Stomach smooth muscle (tissue), 2 donors: ENCODE data around the gene USP48.
"Not testable (repeated sequence)": the region's sequence is repeated elsewhere in the genome, so short reads cannot be mapped to it uniquely, and the experiment has no call there.

Experiments used
- H3K27ac ChIP-seq: one replicate; pipeline ENCODE4 v1.7.0; 2013; ENCODE audit warnings: mild to moderate bottlenecking, low read length, inconsistent platforms
- H3K27me3 ChIP-seq, 2 donors: one replicate each; pipeline ENCODE4 v1.7.0; 2013; ENCODE audit warnings: low read length in 2 of 2; ENCODE audit not compliant: insufficient read depth in 2 of 2, control insufficient read depth in 1 of 2
- H3K36me3 ChIP-seq, 2 donors: one replicate each; pipeline ENCODE4 v1.7.0; 2013; ENCODE audit warnings: low read length in 2 of 2; ENCODE audit not compliant: control insufficient read depth in 2 of 2, insufficient read depth in 2 of 2
- H3K4me1 ChIP-seq: one replicate; pipeline ENCODE4 v1.7.0; 2013; ENCODE audit warnings: low read length; ENCODE audit not compliant: control insufficient read depth, insufficient read depth
- H3K4me3 ChIP-seq, 2 donors: one replicate each; pipeline ENCODE4 v1.7.0; 2013; ENCODE audit warnings: low read length in 2 of 2
- H3K9ac ChIP-seq, 2 donors: one replicate each; pipeline ENCODE4 v1.7.0; 2013; ENCODE audit warnings: low read length in 2 of 2, mild to moderate bottlenecking in 1 of 2
- H3K9me3 ChIP-seq, 2 donors: one replicate each; pipeline ENCODE4 v1.7.0; 2013; ENCODE audit warnings: low read length in 2 of 2; ENCODE audit not compliant: control insufficient read depth in 2 of 2
- donor health status: healthy.
- donor health status: Pancreatic carcinoma.

USP48 gene

DNA sequence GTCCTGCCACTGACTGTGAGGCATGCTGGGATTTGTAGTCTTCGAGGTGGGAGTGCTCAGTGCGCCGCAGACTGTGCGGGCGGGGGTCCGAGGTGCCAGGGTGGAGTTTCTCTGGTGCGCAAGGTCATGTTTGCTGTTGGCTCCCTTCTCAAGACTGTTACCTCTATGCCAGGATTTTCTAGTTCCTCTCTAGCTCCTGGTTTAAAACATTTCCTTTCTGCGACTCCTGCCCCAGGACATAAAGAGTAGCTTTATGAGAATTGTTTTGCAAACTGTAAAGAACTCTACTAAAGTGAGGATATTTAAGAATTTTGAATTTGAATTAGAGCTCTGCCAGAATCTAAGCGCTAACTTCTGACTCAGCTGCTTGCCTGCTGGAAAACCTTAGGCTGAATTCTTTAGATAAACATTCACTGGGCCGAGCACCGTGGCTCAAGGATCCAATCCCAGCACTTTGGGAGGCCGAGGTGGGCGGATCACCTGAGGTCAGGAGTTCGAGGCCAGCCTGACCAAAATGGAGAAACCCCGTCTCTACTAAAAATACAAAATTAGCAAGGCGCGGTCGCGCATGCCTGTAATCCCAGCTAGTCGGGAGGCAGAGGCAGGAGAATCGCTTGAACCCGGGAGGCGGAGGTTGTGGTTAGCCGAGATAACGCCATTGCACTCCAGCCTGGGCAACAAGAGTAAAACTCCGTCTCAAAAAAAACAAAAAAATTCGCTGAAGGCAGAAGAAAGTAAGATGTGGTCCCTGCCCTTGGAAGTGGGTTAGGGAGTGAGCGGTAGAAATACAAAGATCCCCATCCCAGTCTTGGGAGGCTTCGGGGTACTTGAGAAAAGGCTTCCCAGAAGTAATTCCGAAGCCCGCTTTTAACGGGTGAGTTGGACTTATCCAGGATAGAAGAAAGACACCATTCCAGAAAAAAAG lies 992 bp upstream of the USP48 start:
- Histone ChIP-seq H3K27me3 (no peaks in the 10 kb centered on the region), H3K4me3 (peak overlapping the region; percentile 94 to 95), H3K9ac (peak overlapping the region; percentile 99 to 100), H3K9me3 (no peaks in the 10 kb centered on the region), H3K36me3 (no peaks in the 10 kb centered on the region), H3K4me1 (peaks cover 15% of the 10 kb centered on the region), H3K27ac (peak overlapping the region; percentile 100)

DNA sequence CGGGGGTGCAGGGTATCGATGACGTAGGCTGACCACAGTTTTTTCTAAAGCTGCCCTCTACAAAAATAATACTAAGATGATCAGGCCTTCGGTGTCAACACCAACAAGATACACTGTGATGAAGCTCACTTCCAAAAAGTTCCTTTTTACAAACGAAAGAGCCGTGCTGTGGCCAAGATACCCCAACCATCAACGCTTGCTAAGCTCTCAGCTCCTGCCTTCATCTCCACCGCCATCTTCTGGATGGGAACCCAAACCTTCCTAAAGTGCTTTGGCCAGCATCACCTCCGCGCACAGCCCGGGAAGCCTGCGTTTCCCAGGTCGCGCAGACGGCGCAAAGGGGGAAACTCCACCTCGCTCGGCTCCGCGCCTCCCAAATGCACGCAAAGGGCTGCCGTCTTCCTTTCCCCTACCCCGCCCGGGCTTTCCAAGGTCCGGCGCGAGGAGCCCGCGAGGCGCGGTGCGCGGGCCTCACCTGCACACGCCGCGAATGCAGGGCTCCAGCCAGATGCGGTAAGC lies 541 bp downstream of the USP48 start:
- H3K27me3 ChIP-seq = no peaks in the 10 kb centered on the region
- peaks cover 15% of the 10 kb centered on the region for H3K4me1 ChIP-seq
- peak overlapping the region; percentile 84 to 99 for H3K9ac ChIP-seq
- peak overlapping the region; percentile 94 to 95 for H3K4me3 ChIP-seq
- H3K9me3 ChIP-seq = no peaks in the 10 kb centered on the region
- no peaks in the 10 kb centered on the region for H3K36me3 ChIP-seq
- peak overlapping the region; percentile 100 for H3K27ac ChIP-seq

GRCh38 chr1:21781815-21782348 lies 1.1 kb downstream of the USP48 start:
- Histone ChIP-seq H3K4me1 (peaks cover 15% of the 10 kb centered on the region), H3K9ac (peak overlapping the region; percentile 84 to 99)

GRCh38 chr1:21779613-21780521 lies 3.1 kb downstream of the USP48 start:
- no peak overlapping the region for H3K27ac ChIP-seq
- H3K4me3 ChIP-seq = no peak overlapping the region

More at GRCh38 chr1:21781815-21782348, 1.1 kb downstream of the USP48 start:
- Histone ChIP-seq H3K4me3 (peak overlapping the region; percentile 94 to 95), H3K36me3 (no peaks in the 10 kb centered on the region), H3K27me3 (no peaks in the 10 kb centered on the region), H3K9me3 (no peaks in the 10 kb centered on the region), H3K27ac (peak overlapping the region; percentile 100)

DNA sequence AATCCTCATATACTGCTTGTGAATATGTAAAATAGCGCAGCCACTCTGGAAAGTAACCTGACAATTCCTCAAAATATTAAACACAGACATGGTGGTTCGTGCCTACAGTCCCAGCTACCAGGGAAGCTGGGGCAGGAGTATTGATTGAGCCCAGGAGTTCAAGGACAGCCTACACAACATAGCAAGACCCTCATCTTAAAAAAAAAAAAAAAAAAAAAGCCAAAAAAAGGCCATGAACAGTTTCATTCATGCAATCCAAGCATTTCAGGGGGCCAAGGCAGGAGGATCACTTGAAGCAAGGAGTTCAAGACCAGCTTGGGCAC lies 4.6 kb downstream of the USP48 start:
- no peak overlapping the region for H3K27ac ChIP-seq

More at GRCh38 chr1:21779613-21780521, 3.1 kb downstream of the USP48 start:
- peaks cover 15% of the 10 kb centered on the region for H3K4me1 ChIP-seq
- no peaks in the 10 kb centered on the region for H3K36me3 ChIP-seq
- H3K9me3 ChIP-seq = no peaks in the 10 kb centered on the region
- no peaks in the 10 kb centered on the region for H3K27me3 ChIP-seq
- H3K9ac ChIP-seq = no peak overlapping the region

DNA sequence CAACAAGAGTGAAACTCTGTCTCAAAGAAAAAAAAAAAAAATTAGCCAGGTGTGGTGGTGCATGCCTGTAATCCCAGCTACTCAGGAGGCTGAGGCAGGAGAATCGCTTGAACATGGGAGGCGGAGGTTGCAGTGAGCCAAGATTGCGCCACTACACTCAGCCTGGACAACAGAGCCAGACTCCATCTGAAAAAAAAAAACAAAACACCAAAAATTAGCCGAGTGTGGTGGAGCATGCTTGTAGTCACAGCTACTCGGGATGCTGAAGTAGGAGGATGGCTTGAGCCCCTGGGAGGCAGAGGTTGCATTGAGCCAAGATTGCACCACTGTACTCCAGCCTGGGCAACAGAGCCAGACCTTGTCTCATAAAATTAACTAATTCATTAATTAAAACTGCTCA lies 6.0 kb downstream of the USP48 start:
- not testable (repeated sequence) for H3K27me3 ChIP-seq, H3K9me3 ChIP-seq, H3K4me1 ChIP-seq, H3K36me3 ChIP-seq, H3K4me3 ChIP-seq, H3K9ac ChIP-seq, H3K27ac ChIP-seq

More for the DNA sequence above, 4.6 kb downstream of the USP48 start:
- Histone ChIP-seq H3K4me1 (peaks cover 10% of the 10 kb centered on the region), H3K4me3 (no peak overlapping the region), H3K36me3 (no peaks in the 10 kb centered on the region), H3K9me3 (no peaks in the 10 kb centered on the region), H3K27me3 (no peaks in the 10 kb centered on the region), H3K9ac (no peak overlapping the region)

- Histone ChIP-seq H3K27me3 (no peaks in the 10 kb centered on the region), H3K36me3 (no peaks in the 10 kb centered on the region), H3K9ac (no peak overlapping the region), H3K27ac (no peak overlapping the region), H3K9me3 (no peaks in the 10 kb centered on the region), H3K4me1 (no peaks in the 10 kb centered on the region), H3K4me3 (no peak overlapping the region)
Measured at GRCh38 chr1:21775985-21776562, 6.9 kb downstream of the USP48 start.

DNA sequence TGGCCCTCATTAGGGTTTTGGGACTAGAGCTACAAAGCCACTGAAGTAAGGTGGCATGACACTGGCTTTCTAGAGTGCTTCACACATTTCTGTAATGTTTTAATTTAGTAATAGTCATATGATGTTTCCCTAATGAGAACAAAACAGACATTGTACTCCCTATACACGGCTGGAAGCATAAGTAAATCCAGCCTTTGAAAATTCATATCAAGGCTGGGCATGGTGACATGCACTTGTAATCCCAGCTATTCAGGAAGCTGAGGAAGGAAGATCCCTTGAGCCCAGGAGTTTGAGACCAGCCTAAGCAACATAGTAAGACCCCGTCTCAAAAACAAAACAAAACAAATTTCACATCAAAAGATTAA lies 7.4 kb downstream of the USP48 start:
- Histone ChIP-seq H3K9ac (no peak overlapping the region), H3K36me3 (no peaks in the 10 kb centered on the region), H3K9me3 (no peaks in the 10 kb centered on the region), H3K27me3 (no peaks in the 10 kb centered on the region), H3K4me1 (no peaks in the 10 kb centered on the region), H3K4me3 (no peak overlapping the region), H3K27ac (no peak overlapping the region)

- H3K27ac ChIP-seq = no peak overlapping the region
- no peak overlapping the region for H3K9ac ChIP-seq
- no peaks in the 10 kb centered on the region for H3K36me3 ChIP-seq
- no peaks in the 10 kb centered on the region for H3K9me3 ChIP-seq
- no peak overlapping the region for H3K4me3 ChIP-seq
- no peaks in the 10 kb centered on the region for H3K4me1 ChIP-seq
- H3K27me3 ChIP-seq = no peaks in the 10 kb centered on the region
Measured at GRCh38 chr1:21774835-21775549, 8.0 kb downstream of the USP48 start.

- H3K27ac ChIP-seq = no peak overlapping the region
- H3K27me3 ChIP-seq = no peaks in the 10 kb centered on the region
- H3K9me3 ChIP-seq = no peaks in the 10 kb centered on the region
- H3K4me1 ChIP-seq = no peaks in the 10 kb centered on the region
- H3K9ac ChIP-seq = no peak overlapping the region
- H3K4me3 ChIP-seq = no peak overlapping the region
- no peaks in the 10 kb centered on the region for H3K36me3 ChIP-seq
Measured at GRCh38 chr1:21773585-21773984, 9.4 kb downstream of the USP48 start.
